IMR-90 (cell line): ENCODE data around the gene NACC2. TPM values are rescaled to one million over a fixed set of nuclear protein-coding genes. Genes with fewer than 3 reads are reported as not detected.

Experiments used
- ATAC-seq: fragments of 200-7000 bp; cut with Tn5 transposase; 2 replicates; pipeline ENCODE4 v1.9.1; 2020; ENCODE audit warnings: low read depth, mild to moderate bottlenecking, moderate library complexity
- BruUV-seq: library from RNA; stranded (reverse); fragments of 400-500 nt; replicated peaks from 2 replicates; lab custom pipeline; 2021; lab: Mats Ljungman, UMichigan
- CTCF ChIA-PET: fragments of 300-600 bp; formaldehyde crosslinking; extraction: SDS; loops from one replicate; lab custom pipeline; 2021; ENCODE audit warnings: antibody characterized with exemption; lab: Yijun Ruan, JAX
- POLR2A ChIA-PET: fragments of 300-600 bp; sonication (Branson Sonifier 250); formaldehyde crosslinking; loops from one replicate; lab custom pipeline; 2022; ENCODE audit warnings: antibody characterized with exemption; ENCODE audit not compliant: unreplicated experiment; lab: Charles Lee
- DNase-seq: peaks from one replicate; pipeline ENCODE4 v3.0.0; 2013
- H2AFZ ChIP-seq: replicated peaks from 2 replicates; pipeline ENCODE3; 2013; ENCODE audit warnings: low read length, mild to moderate bottlenecking; ENCODE audit not compliant: poor library complexity
- H2AK5ac ChIP-seq: 2 replicates; pipeline ENCODE4 v1.6.1; 2013; ENCODE audit warnings: low read depth, low read length, inconsistent platforms
- H2AK9ac ChIP-seq: replicated peaks from 2 replicates; pipeline ENCODE3; 2013; ENCODE audit warnings: mild to moderate bottlenecking, low read depth, low read length, moderate library complexity; ENCODE audit not compliant: poor library complexity
- H2BK120ac ChIP-seq: 2 replicates; pipeline ENCODE4 v1.6.1; 2013; ENCODE audit warnings: low read depth, low read length, inconsistent platforms
- H2BK15ac ChIP-seq: 3 replicates; pipeline ENCODE4 v1.6.1; 2013; ENCODE audit warnings: low read depth, low read length, inconsistent platforms
- H2BK20ac ChIP-seq: 2 replicates; pipeline ENCODE4 v1.6.1; 2013; ENCODE audit warnings: low read depth, mild to moderate bottlenecking, inconsistent platforms, low read length, moderate library complexity
- H2BK5ac ChIP-seq: 2 replicates; pipeline ENCODE4 v1.6.1; 2013; ENCODE audit warnings: mild to moderate bottlenecking, low read depth, low read length, inconsistent platforms; ENCODE audit not compliant: poor library complexity, severe bottlenecking
- H3K14ac ChIP-seq: replicated peaks from 2 replicates; pipeline ENCODE4 v1.6.1; 2013; ENCODE audit warnings: low read depth, low read length, inconsistent platforms
- H3K18ac ChIP-seq: 2 replicates; pipeline ENCODE4 v1.6.1; 2013; ENCODE audit warnings: low read depth, low read length, control low read depth
- H3K23ac ChIP-seq: 2 replicates; pipeline ENCODE4 v1.6.1; 2013; ENCODE audit warnings: low read depth, low read length, inconsistent platforms
- H3K27ac ChIP-seq: 2 replicates; pipeline ENCODE4 v1.5.1; 2013; ENCODE audit warnings: mild to moderate bottlenecking, control low read depth, low read length; ENCODE audit not compliant: insufficient read depth
- H3K27me3 ChIP-seq: 2 replicates; pipeline ENCODE4 v1.6.1; 2013; ENCODE audit warnings: low read length; ENCODE audit not compliant: control insufficient read depth, insufficient read depth
- H3K36me3 ChIP-seq: 2 replicates; pipeline ENCODE4 v1.6.1; 2013; ENCODE audit warnings: low read length, mixed read lengths; ENCODE audit not compliant: control insufficient read depth, insufficient read depth
- H3K4ac ChIP-seq: 2 replicates; pipeline ENCODE4 v1.6.1; 2013; ENCODE audit warnings: low read depth, low read length, inconsistent platforms
- H3K4me1 ChIP-seq: 2 replicates; pipeline ENCODE4 v1.6.1; 2013; ENCODE audit warnings: low read length, mixed read lengths; ENCODE audit not compliant: control insufficient read depth, insufficient read depth
- H3K4me2 ChIP-seq: 2 replicates; pipeline ENCODE4 v1.6.1; 2013; ENCODE audit warnings: low read depth, mild to moderate bottlenecking, control low read depth, low read length, moderate library complexity
- H3K4me3 ChIP-seq: 2 replicates; pipeline ENCODE4 v1.5.1; 2013; ENCODE audit warnings: low read depth, mild to moderate bottlenecking, control low read depth, low read length, moderate library complexity; ENCODE audit not compliant: insufficient read depth
- H3K56ac ChIP-seq: 2 replicates; pipeline ENCODE4 v1.6.1; 2013; ENCODE audit warnings: low read length, inconsistent platforms; ENCODE audit not compliant: insufficient read depth; ENCODE audit errors: extremely low read depth
- H3K79me1 ChIP-seq, 2 experiments: 2 replicates each; pipeline ENCODE4 v1.6.1; 2013; ENCODE audit warnings: low read length in 2 of 2, inconsistent platforms in 1 of 2, low read depth in 1 of 2
- H3K9ac ChIP-seq: 2 replicates; pipeline ENCODE4 v1.6.1; 2013; ENCODE audit warnings: low read depth, low read length, control low read depth
- H3K9me1 ChIP-seq: 2 replicates; pipeline ENCODE4 v1.6.1; 2013; ENCODE audit warnings: low read length, inconsistent platforms; ENCODE audit not compliant: insufficient read depth
- H3K9me3 ChIP-seq: 2 replicates; pipeline ENCODE4 v1.6.1; 2013; ENCODE audit warnings: low read length; ENCODE audit not compliant: control insufficient read depth, insufficient read depth
- H4K20me1 ChIP-seq: 2 replicates; pipeline ENCODE4 v1.6.1; 2013; ENCODE audit warnings: low read length, inconsistent platforms; ENCODE audit not compliant: insufficient read depth
- H4K5ac ChIP-seq: 2 replicates; pipeline ENCODE4 v1.6.1; 2013; ENCODE audit warnings: mild to moderate bottlenecking, low read depth, low read length, control low read depth
- H4K8ac ChIP-seq, 2 experiments: 2 replicates each; pipeline ENCODE4 v1.6.1; 2013; ENCODE audit warnings: low read depth in 2 of 2, low read length in 2 of 2, control low read depth in 1 of 2, inconsistent platforms in 1 of 2
- H4K91ac ChIP-seq: 2 replicates; pipeline ENCODE4 v1.6.1; 2013; ENCODE audit warnings: low read depth, low read length, inconsistent platforms; ENCODE audit not compliant: insufficient read depth
- BHLHE40 ChIP-seq: fragments of 150-350 bp; IDR thresholded peaks from 2 replicates; pipeline ENCODE4 v1.6.1; 2016; ENCODE audit warnings: mild to moderate bottlenecking, low read depth, low read length
- CEBPB ChIP-seq: IDR thresholded peaks from 2 replicates; pipeline ENCODE4 v1.6.1; 2012; ENCODE audit warnings: low read depth, low read length, improper control_type of control experiment
- FOS ChIP-seq: fragments of 150-350 bp; IDR thresholded peaks from 2 replicates; pipeline ENCODE4 v1.6.1; 2016; ENCODE audit warnings: low read depth, low read length
- MAFK ChIP-seq: IDR thresholded peaks from 2 replicates; pipeline ENCODE4 v1.6.1; 2012; ENCODE audit warnings: low read depth, low read length, improper control_type of control experiment
- MAZ ChIP-seq: IDR thresholded peaks from 2 replicates; pipeline ENCODE4 v1.6.1; 2012; ENCODE audit warnings: low read depth, mild to moderate bottlenecking, low read length, improper control_type of control experiment, moderate library complexity, borderline replicate concordance
- MXI1 ChIP-seq: IDR thresholded peaks from 2 replicates; pipeline ENCODE4 v1.6.1; 2012; ENCODE audit warnings: low read depth, mild to moderate bottlenecking, low read length, moderate library complexity, borderline replicate concordance
- NFE2L2 ChIP-seq: fragments of 150-350 bp; IDR thresholded peaks from 2 replicates; pipeline ENCODE4 v1.6.1; 2016; ENCODE audit warnings: low read depth, mild to moderate bottlenecking, low read length
- POLR2A ChIP-seq: IDR thresholded peaks from 2 replicates; pipeline ENCODE4 v1.6.1; 2012; ENCODE audit warnings: mild to moderate bottlenecking, low read depth, low read length
- RAD21 ChIP-seq: IDR thresholded peaks from 2 replicates; pipeline ENCODE4 v1.6.1; 2012; ENCODE audit warnings: low read length, improper control_type of control experiment
- RCOR1 ChIP-seq: IDR thresholded peaks from 2 replicates; pipeline ENCODE4 v1.6.1; 2012; ENCODE audit warnings: mild to moderate bottlenecking, low read length, improper control_type of control experiment; ENCODE audit not compliant: insufficient replicate concordance
- SMC3 ChIP-seq: fragments of 150-350 bp; IDR thresholded peaks from 2 replicates; pipeline ENCODE4 v1.6.1; 2016; ENCODE audit warnings: low read depth, mild to moderate bottlenecking, antibody characterized with exemption, low read length, moderate library complexity
- WGBS, 2 experiments: methylation state at CpG; one replicate each; pipeline versions ENCODE4 v1.1.5 to v1.1.7; 2013; ENCODE audit warnings: missing lambda C conversion rate in 2 of 2; ENCODE audit not compliant: insufficient read length in 1 of 2; ENCODE audit errors: extremely low coverage in 2 of 2; 5-methylcytosine and 5-hydroxymethylcytosine counted together
- dilution Hi-C: fragments of 300-500 bp; cut with HindIII; formaldehyde crosslinking; loops from one replicate; pipeline ENCODE4 v1.14.3; 2018; ENCODE audit warnings: low sequenced_read_pairs; ENCODE audit not compliant: unreplicated experiment
- in situ Hi-C: fragments of 300-500 bp; cut with MboI; formaldehyde crosslinking; loops from 3 replicates; pipeline ENCODE4 v1.14.3; 2019; ENCODE audit warnings: low sequenced_read_pairs, inconsistent platforms, mixed read lengths
- intact Hi-C: fragments of 100-400 bp; cut with micrococcal nuclease; formaldehyde crosslinking; loops from 2 replicates; pipeline ENCODE4 v1.10.0; 2022
- polyA plus RNA-seq, 3 experiments: library from polyadenylated mRNA; depleted of rRNA; stranded (reverse); fragments of >200 nt; gene quantifications; 2 replicates each; pipeline ENCODE4 v1.2.3, GENCODE V29; 2012; ENCODE audit warnings: low replicate concordance in 1 of 3
- total RNA-seq: library from RNA; depleted of rRNA; stranded (reverse); fragments of >200 nt; gene quantifications from 2 replicates; pipeline ENCODE4 v1.2.3, GENCODE V29; 2012
- TF ChIP-seq, protein P1 (sequence below): fragments of 150-350 bp; IDR thresholded peaks from 2 replicates; pipeline ENCODE4 v1.6.1; 2017; ENCODE audit warnings: mild to moderate bottlenecking, antibody characterized with exemption, low read length, low read depth
- TF ChIP-seq, protein P2 (sequence below): fragments of 150-350 bp; IDR thresholded peaks from 2 replicates; pipeline ENCODE4 v1.6.1; 2016; ENCODE audit warnings: low read depth, mild to moderate bottlenecking, low read length, moderate library complexity, borderline replicate concordance
- TF ChIP-seq, protein P3 (sequence below): conservative IDR thresholded peaks from 2 replicates; pipeline ENCODE4 v1.5.1; 2012; ENCODE audit warnings: mild to moderate bottlenecking, low read depth, low read length, improper control_type of control experiment

The NACC2 gene
- total and polyA plus RNA-seq, 2 of the 4 experiments (the other 2 are of a cell fraction): 7.9 to 19.0 TPM

DNA sequence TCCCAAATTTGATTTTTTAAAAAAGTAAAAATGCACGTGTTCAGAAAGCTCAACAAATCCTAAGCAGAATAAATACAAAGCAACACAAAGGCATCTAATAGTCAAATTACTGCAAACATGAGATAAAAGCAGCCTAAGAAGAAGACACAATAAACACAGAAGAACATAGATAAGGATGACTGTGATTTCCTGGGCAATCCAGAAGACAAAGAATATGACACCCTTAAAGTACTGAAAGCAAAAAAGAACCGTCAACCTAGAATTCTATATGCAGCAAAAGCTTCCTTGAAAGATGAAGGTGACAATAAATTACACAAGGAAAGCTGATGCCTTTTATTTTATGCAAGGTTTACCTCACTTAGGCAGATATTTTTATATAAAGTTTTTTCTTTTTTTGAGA, 58.2 kb downstream of the NACC2 start:
- no peak overlapping the region for H4K5ac ChIP-seq
- in situ Hi-C loops (no loop called here), intact Hi-C loops (no loop called here), dilution Hi-C loops (no loop called here)
- H3K4me2 ChIP-seq: no peak overlapping the region
- H3K79me1 ChIP-seq: peaks cover 21 to 61% of the 10 kb centered on the region in 2 experiments
- no TSS peak for BruUV-seq
- no peak overlapping the region for H2BK120ac ChIP-seq
- DNase-seq: no peak
- H3K9me3 ChIP-seq: peaks cover 7% of the 10 kb centered on the region
- H2AFZ ChIP-seq: no peak overlapping the region
- H3K23ac ChIP-seq: no peak overlapping the region
- H3K27me3 ChIP-seq: no peaks in the 10 kb centered on the region
- peaks cover under 1% of the 10 kb centered on the region; the same call in 1 of the 2 replicates for H3K9me1 ChIP-seq
- H4K91ac ChIP-seq: no peak overlapping the region
- H3K27ac ChIP-seq: no peak overlapping the region
- WGBS, 2 experiments: no CpG with 5 or more reads among the region's 2 CpGs
- no peak overlapping the region for H2BK15ac ChIP-seq
- H3K36me3 ChIP-seq: peaks cover 3% of the 10 kb centered on the region; the same call in 1 of the 2 replicates
- no peak for ATAC-seq
- H2AK5ac ChIP-seq: no peak overlapping the region
- H4K8ac ChIP-seq: no peak overlapping the region
- no peak overlapping the region for H3K18ac ChIP-seq
- H2BK20ac ChIP-seq: no peak overlapping the region
- no peak overlapping the region for H3K14ac ChIP-seq
- H2AK9ac ChIP-seq: no peak overlapping the region
- ChIA-PET POLR2A (no interaction called here), CTCF (no interaction called here)
- H3K4me1 ChIP-seq: peaks cover 4% of the 10 kb centered on the region
- H3K4me3 ChIP-seq: no peak overlapping the region
- peaks cover 56% of the 10 kb centered on the region for H4K20me1 ChIP-seq
- H2BK5ac ChIP-seq: no peak overlapping the region
- no peak overlapping the region for H3K4ac ChIP-seq
- no peak overlapping the region for H3K56ac ChIP-seq
- TF ChIP-seq, protein P1, sequence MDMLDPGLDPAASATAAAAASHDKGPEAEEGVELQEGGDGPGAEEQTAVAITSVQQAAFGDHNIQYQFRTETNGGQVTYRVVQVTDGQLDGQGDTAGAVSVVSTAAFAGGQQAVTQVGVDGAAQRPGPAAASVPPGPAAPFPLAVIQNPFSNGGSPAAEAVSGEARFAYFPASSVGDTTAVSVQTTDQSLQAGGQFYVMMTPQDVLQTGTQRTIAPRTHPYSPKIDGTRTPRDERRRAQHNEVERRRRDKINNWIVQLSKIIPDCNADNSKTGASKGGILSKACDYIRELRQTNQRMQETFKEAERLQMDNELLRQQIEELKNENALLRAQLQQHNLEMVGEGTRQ: no peak
- TF ChIP-seq MXI1: no peak
- no peak for TF ChIP-seq MAZ
- TF ChIP-seq, protein P2, sequence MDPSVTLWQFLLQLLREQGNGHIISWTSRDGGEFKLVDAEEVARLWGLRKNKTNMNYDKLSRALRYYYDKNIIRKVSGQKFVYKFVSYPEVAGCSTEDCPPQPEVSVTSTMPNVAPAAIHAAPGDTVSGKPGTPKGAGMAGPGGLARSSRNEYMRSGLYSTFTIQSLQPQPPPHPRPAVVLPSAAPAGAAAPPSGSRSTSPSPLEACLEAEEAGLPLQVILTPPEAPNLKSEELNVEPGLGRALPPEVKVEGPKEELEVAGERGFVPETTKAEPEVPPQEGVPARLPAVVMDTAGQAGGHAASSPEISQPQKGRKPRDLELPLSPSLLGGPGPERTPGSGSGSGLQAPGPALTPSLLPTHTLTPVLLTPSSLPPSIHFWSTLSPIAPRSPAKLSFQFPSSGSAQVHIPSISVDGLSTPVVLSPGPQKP: no peak
- no peak for TF ChIP-seq RAD21
- no peak for TF ChIP-seq RCOR1
- no peak for TF ChIP-seq BHLHE40
- TF ChIP-seq CEBPB: no peak
- TF ChIP-seq, protein P3, sequence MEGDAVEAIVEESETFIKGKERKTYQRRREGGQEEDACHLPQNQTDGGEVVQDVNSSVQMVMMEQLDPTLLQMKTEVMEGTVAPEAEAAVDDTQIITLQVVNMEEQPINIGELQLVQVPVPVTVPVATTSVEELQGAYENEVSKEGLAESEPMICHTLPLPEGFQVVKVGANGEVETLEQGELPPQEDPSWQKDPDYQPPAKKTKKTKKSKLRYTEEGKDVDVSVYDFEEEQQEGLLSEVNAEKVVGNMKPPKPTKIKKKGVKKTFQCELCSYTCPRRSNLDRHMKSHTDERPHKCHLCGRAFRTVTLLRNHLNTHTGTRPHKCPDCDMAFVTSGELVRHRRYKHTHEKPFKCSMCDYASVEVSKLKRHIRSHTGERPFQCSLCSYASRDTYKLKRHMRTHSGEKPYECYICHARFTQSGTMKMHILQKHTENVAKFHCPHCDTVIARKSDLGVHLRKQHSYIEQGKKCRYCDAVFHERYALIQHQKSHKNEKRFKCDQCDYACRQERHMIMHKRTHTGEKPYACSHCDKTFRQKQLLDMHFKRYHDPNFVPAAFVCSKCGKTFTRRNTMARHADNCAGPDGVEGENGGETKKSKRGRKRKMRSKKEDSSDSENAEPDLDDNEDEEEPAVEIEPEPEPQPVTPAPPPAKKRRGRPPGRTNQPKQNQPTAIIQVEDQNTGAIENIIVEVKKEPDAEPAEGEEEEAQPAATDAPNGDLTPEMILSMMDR: no peak
- no peak for TF ChIP-seq NFE2L2
- no peak for TF ChIP-seq MAFK
- TF ChIP-seq POLR2A: no peak
- TF ChIP-seq FOS: no peak
- no peak for TF ChIP-seq SMC3
- no peak overlapping the region for H3K9ac ChIP-seq
